GM21360 (cell line): Measurements from ENCODE around the gene PBXIP1.

ENCODE experiments used
- ATAC-seq: cut with Tn5 transposase; IDR thresholded peaks from one replicate; pipeline ENCODE4 v1.9.1; 2021; ENCODE audit warnings: mild to moderate bottlenecking, moderate library complexity; ENCODE audit not compliant: unreplicated experiment

The PBXIP1 gene, protein sequence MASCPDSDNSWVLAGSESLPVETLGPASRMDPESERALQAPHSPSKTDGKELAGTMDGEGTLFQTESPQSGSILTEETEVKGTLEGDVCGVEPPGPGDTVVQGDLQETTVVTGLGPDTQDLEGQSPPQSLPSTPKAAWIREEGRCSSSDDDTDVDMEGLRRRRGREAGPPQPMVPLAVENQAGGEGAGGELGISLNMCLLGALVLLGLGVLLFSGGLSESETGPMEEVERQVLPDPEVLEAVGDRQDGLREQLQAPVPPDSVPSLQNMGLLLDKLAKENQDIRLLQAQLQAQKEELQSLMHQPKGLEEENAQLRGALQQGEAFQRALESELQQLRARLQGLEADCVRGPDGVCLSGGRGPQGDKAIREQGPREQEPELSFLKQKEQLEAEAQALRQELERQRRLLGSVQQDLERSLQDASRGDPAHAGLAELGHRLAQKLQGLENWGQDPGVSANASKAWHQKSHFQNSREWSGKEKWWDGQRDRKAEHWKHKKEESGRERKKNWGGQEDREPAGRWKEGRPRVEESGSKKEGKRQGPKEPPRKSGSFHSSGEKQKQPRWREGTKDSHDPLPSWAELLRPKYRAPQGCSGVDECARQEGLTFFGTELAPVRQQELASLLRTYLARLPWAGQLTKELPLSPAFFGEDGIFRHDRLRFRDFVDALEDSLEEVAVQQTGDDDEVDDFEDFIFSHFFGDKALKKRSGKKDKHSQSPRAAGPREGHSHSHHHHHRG

DNA sequence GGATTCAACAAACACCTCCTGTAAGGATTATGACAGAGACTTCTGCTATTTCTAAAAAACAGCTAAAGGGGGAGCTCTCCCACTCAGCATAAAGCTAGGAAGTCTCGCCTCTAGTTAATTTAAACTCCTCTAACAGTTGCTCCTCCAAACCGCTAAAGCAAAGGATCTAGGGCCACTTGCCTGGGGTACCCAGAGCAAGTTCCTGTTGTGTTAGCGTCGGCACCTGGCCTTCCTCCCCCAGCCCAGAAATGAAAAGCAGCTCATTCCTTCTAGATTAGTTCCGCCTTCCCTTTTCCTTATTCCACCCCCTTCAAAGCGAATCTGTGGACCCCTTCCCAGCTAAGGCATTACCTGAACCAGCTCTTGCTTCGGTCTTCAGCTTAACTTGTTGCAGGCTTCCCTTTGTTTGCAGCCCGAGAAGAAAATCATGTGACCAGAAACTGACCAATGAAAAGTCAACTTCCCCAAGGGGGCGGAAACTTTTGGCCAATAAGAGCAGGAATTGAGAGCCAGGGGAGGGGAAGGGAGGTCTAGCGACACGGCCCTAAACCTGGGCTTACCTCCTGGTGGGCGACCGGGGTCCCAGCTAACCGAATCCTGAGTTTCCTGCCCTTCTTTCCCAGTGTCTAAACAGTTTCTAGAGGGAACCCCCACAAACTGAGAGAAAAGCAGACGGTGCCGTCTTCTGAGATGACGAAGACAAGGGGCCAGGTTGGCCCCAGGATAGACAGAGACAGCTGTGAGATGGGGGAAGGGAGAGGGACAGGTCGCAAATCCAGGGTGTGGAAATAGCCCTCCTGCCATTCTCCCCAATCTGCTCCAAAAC, at the start of gene PBXIP1:
Gene PBXIP1, minus strand, starts transcription at position 382 of the 826 bp plus-strand sequence. CDS start 2,378 bp downstream, outside the sequence.
- ATAC-seq = peak; percentile 58

DNA sequence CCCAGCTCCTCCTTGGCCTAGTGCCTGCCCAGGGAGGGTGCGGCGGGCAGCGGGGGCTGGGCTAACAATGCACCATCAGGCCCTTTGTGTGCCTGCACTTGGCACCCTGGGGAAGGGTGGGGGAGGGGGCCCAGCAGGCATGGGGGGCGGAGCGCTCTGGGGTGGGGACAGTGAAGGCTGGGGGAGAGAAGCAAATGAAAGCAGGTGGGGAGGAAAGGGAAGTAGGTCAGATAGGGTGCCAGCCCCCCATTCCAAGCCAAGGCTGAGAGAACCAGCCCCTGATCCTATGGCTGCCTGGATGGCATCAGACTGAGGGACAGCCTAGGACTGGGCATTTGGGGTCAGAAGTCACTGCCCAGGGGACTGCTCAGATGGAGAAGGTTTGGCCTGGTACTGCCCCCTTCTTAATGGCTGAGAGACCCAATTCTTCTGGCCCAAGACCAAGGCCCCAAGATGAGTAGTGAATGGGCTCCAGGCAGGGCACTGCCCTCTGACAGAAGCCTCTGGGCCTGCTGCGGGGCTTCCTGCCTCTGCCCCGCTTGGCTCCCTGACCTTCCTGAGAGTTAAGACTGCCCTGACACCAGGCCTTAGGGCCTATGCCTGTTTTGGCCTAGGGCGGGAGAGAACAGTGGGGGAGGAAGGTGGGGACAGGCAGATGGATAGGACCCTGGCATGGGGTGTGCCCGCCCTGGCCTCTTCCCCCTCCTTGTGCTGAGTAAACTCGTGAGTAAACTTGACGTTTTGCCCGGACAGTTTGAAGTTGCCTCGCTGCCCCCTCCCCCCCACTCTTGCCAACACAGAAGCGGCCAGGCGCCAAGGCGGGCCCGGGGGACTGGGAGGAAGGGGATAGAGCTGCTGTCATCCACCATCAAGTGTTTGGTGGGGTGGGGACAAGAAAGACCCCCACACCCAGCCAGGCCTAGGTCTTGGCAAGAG, 49.4 kb upstream of the PBXIP1 start:
- no peak for ATAC-seq

DNA sequence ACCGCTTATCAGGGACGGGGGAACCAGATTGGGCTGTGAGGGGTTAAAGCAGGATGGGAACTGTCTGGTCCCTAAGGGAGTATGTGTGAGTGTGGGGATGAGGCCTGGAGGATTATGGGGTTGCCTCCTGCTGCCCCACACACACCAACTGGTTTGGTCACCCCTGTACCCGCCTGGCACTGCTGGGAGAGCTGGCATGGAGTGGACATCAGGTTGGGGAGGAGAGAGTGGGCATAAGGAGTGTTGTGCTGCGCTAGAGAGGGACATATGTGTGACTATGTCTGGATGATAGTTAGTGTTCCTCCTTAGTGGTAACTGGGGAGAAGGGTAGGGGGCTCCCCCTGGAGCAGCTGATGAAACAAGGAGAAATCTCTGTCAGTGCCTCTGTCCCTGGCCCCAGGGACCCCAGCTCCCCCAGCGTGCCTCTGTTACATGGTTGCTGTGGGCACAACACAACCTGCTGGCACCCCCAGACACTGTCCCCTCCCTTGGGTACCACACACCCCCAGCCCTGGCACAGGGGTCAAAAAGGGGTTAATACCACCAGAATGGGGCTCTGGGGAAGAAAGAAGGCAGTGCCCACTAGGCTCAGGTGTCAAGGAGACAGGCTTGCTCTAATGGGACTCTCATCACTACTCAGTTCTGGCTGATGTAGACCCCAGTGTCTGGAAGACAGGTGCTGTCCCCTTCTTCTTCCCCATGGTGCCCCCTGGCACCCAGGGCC, 48.6 kb upstream of the PBXIP1 start:
- no peak for ATAC-seq

DNA sequence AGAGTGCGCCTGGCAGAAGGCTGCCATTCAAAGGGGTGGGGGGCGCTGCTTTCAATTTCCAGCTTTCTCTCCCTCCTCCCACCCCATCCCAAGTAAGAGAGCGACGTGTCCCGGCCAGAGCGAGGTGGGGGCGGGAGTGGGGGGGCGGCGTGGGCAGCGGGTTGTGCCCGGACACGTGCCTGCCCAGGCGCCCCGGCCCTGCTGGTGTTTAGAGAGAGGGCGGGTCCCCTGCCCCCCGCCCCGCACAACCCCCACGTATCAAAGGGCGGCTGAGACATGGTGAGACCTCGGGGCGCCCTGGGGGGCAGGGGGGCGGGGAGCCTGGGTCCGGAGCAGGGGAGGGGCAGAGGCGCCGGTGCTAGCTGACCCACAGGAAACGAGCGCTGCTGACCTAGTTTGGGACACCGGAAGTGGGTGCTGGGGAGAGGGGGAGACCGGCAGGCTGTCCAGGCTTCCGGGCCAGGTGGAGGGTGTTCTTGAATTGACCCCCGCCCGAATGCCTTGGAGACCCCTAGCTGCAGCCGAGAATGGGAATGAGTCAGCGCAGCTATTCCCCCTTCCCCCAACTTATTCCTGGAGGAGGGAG, 48.0 kb upstream of the PBXIP1 start:
- ATAC-seq = no peak

DNA sequence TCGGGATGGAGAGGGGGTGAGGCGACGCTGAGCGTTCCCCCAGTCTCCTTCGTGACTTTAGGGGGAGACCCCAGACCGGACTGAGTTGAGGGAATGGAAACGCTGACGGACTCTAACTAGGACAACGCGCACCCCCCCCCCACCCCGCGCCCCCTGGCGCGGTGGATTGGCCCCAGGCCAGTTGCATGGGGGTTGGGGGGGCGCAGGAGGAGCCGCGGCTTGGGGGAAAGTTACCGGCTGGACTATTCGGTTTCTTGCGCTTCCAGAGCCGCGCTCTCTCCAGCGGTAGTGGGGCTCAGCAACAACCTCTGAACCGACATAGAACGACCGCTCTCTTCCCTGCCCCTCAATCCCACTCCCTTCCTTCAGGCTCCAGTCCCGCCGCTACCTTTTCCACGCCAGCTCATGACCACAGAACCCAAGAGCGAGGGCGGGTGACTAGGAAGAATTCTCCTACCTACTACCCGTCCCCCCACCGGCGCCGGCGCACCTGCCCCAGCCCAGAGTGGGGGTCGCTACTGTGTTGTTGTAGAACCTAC, 47.4 kb upstream of the PBXIP1 start:
- ATAC-seq = no peak

DNA sequence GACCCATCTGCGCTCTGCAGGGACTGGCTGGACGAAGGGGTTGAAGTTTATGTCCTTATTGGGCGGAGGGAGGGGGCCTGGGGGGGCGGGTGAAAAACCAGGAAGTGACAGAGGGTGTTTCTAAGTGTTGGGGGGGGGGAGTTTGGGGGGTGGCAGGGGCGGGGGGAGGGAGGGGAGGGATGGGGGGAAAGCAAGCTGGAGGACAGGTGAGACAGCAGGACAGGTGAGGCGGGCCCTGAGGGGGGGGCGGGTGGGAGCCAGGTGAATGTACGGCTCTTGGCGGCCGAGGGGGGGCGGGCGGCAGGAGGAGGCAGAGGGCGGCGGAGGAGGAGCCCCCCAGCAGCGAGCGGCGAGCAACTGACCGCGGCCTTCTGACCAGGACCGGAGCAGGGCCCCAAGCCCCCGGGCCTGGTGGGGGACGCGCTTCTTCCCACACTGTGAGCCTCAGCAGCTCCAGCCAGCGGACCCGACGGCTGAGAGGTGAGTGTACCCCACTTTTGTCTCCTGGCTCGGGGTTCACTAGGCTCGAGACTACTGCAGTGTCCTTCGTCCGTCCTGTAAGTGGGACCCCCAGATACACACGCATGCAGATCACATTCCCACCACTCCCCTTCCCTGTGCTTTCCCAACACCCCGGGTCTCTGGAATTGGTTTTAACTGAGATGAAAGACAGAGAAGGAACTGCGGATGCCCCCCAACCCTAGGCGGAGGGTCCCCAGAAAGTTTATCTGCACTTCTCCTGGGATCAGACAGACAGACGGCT, 46.7 kb upstream of the PBXIP1 start, which contains the start of gene ZBTB7B:
Gene ZBTB7B, plus strand, starts transcription at position 339 of the 763 bp plus-strand sequence. CDS start 11,859 bp downstream, outside the sequence.
- no peak for ATAC-seq

DNA sequence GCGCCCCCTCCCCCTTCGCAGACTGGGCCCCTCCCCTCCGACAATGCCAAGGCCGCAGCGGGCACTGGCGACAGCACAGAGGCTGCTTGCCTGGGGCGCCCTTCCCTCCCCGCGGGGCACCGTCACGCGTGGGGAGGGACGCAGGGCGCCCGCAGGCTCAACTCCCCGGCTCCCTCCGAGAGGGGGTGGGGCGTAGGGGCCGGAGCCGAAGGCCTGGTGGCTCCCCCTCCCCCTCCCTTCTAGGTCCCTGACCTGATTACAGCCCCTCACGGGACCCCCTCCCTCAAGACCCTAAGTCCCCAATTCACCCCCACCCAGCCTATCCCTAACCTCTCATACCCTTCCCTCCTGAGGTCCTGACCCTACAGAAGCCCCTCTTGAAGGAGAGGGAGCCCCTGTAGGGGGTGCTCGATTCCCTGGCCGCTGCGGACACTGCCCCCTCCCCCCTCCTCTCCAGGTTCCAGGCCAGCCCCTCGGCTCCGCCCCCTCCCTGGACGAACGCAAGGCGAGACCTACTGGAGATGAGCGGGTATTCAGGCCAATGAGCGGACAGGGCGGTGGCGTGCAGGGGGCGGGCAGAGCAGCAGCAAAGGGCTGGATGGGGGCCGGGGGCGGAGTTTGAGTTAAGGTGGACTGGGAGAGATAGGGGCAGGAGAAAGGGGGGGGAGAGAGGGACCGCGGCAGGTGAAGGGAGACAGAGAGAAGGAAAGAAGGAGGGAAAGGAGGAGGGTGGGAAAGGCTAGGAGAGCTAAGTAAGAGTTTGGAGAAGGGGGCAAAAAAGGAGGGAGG, 46.0 kb upstream of the PBXIP1 start:
- ATAC-seq = peak; percentile 36

DNA sequence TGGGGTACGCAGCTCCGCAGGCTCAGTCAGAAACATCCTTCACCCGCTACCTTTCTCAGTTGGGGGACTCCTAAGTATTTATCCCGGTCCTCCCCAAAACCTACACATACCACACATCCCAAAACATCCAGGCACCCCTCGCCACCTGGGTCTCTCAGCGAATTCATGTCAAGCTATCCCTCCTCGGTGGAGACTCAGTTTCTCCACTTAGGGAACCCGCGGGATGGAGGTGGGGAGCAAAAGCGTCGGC, 45.5 kb upstream of the PBXIP1 start:
- ATAC-seq = no peak

DNA sequence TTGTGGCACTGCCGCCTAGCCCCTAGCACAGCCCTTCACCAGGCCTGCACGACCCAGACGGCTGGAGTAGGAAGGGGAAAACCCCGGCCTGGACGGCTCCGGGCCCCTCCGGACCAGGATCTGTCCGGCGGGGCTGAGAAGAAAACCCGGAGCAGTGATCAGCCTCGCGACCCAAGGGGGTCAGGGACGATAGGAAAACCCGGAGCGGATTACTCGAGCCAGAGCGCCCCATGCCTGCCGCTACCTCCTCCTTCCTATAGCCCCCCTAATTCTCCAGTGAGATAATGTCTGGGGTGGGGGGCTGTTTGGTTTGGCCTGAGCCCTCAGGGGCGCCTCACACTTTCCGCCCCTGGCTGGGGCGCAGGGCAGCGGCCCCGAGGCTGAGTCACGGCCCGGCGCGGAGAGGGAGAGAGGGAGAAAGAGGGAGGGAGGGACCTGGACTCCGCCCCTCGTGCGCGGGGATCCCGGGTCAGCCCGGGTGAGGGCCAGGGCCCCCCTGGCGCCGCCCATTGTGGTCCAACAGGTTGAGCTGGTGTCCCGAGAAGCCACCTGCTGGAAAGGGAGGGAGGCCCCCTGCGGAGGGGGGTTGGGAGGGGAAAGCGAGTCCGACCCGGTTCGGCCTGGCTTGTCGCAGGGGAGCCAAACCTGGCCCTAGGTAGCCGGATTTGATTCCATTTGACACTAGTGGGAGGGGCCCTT, 45.0 kb upstream of the PBXIP1 start:
- no peak for ATAC-seq

DNA sequence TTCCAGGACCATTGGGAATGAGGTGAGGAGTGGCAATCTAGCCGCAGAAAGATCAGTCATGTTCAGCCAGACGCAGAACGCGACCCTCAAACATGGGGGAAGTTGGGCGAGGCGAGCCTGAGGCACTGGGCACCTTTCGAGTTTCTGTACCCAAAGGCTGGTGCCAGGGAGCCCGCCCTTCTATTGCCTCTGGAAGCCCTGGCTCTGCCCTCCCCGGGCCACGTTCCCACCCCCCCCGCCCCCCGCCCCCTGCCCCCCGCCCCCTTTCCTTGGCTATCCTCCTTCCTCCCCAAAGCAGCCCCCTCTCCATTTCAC, 44.5 kb upstream of the PBXIP1 start:
- no peak for ATAC-seq

DNA sequence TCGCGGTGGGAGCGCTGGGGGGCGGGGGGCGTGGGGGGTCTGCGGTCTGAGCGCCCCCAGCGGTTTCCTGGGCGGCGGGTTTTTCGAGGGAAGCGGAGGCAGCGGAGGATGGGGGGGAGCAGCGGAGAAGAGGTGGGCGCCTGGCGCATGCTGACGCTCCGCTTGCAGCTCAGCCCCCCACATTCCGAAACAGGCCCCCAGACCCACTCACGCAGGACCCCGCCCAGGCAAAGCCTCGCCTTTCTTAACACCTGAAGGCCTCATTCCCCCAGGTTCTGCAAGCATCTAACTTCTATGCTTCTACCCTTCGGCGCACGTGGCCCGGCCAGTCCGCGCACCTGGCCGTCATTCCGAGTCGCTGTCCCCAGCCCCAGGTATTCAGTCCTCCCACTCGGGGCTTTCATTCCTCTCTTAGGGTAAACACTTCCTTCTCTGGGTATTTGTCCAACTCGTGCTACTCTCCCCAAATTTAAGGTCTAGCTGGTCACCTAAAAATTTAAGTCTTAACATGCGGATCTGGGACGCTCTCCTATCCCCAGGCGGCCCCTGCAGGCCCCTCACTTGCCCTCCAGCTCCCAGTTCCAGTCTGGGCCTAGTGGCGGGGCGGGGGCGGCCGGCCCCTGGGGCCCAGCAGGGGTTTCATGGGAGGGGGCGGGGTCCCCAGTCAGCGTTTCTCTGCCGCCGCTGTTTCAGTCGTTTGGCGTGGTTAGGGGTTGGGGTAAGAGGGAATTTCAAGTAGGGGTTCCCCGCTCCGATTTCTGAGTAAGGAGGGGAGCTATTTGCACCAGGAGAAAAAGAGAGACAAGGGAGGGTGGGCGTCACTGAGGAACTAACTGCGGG, 43.9 kb upstream of the PBXIP1 start:
- ATAC-seq = no peak

DNA sequence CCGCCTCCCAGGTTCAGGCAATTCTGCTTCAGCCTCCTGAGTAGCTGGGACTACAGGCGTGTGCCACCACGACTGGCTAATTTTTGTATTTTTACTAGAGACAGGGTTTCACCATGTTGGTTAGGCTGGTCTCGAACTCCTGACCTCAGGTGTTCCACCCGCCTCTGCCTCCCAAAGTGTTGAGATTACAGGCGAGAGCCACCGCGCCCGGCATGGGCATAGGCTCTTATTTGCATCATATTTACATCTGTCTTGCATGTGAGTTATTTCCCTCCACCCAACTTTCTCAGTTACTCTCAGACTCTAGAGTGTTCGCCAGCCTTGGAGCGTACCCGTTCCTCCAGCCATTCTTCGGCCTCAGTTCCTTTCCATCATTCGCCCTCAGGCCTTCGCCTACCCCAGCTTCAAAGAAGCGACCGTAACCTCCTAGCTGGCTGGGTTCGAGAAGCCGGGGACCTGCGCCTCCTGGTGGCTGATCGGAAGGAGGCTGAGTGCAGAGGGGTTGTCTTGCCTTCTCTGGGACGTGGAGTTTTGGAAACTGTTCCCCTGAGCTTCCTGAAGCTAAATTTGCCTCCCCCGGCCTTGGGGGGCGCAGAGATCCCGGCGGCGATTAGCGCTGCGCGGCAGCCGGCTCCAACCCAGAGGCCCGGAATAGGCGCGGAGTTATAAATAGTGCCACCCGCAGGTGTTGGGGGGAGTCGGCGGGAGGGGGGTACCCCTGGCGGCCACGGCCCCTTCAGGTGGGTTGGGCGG, 43.1 kb upstream of the PBXIP1 start:
- no peak for ATAC-seq

DNA sequence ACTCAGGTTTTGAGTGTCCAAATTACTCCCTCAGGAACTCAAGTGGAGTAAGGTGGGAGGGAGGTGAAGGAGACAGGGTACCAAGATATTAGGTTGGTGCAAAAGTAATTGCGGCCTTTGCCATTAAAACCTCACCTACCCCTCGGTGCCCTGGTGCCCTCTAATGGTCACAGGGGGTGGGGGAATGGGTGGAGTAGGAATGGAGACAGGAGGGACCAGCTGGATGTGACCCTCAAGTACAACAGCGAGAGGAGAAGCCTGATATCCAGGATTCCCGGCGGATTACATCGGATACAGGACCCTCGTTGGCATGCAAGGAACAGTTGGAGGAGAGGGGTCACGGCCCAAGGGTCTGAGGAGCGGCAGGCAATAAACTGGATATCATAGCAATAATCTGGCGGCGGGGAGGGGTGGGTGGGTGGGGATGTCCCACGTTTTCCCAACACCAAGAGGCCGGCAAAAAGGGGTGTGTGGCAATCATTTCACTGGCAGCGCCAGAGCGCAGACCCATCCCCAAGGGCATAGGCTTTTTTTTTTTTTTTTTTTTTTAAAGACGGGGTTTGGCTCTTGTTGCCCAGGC, 42.4 kb upstream of the PBXIP1 start:
- ATAC-seq = no peak

DNA sequence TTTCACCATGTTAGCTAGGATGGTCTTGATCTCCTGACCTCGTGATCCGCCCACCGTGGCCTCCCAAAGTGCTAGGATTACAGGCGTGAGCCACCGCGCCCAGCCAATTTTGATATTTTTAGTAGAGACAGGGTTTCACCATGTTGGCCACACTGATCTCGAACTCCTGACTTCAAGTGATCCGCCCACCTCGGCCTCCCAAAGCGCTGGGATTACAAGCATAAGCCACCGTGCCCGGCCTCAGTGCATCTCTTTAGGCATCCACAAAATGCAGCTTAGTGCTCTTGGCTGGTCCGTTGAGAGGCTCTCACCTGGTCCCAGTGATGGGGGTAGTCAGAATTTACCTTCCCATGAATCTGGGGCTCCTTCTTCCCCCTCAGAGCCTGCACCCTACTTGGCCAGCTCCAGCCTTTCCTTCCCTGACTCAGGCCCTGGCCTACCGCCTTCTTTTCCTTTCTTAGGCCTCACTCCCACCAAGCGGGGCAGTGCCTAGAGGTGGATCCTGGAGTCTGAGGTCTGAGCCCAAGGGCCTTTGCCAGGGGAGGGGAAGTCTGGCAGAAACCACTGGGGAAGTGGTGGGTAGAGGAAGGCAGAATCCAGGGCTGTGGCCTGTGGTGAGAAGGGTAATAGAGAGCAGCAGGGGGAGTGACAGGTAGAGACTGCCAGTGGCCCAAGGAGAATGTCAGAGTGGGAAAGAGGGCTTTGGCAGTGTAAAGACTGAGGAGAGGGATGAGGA, 41.2 kb upstream of the PBXIP1 start:
- no peak for ATAC-seq
